Large intestine (tissue), 3 donors: Measurements from ENCODE around the gene FOSL2. TPM values are rescaled to one million over a fixed set of nuclear protein-coding genes. Genes with fewer than 3 reads are reported as not detected.
A peak's percentile ranks its signal among the peaks of the same experiment; 100 is the strongest.

Source experiments
- DNase-seq, 2 donors: peaks; one replicate each; pipeline versions ENCODE4 v3.0.0 to v3.0.0-alpha.2; 2013
- H3K27ac ChIP-seq: one replicate; pipeline ENCODE4 v1.5.1; 2013; ENCODE audit warnings: low read length
- H3K27me3 ChIP-seq: 2 replicates; pipeline ENCODE4 v1.6.1; 2013; ENCODE audit warnings: low read length; ENCODE audit not compliant: control insufficient read depth, insufficient read depth
- H3K36me3 ChIP-seq: 2 replicates; pipeline ENCODE4 v1.6.1; 2013; ENCODE audit warnings: low read length; ENCODE audit not compliant: control insufficient read depth, insufficient read depth
- H3K4me1 ChIP-seq: one replicate; pipeline ENCODE4 v1.6.1; 2013; ENCODE audit warnings: low read length; ENCODE audit not compliant: control insufficient read depth, insufficient read depth
- H3K4me3 ChIP-seq: one replicate; pipeline ENCODE4 v1.5.1; 2013; ENCODE audit warnings: low read length
- H3K9me3 ChIP-seq: one replicate; pipeline ENCODE4 v1.6.1; 2013; ENCODE audit warnings: mild to moderate bottlenecking, low read depth, low read length, moderate library complexity; ENCODE audit not compliant: control insufficient read depth
- WGBS: methylation state at CpG from one replicate; pipeline ENCODE4 v1.1.5; 2013; ENCODE audit warnings: low lambda C conversion rate; ENCODE audit not compliant: insufficient coverage; 5-methylcytosine and 5-hydroxymethylcytosine counted together
- polyA plus RNA-seq: library from polyadenylated mRNA; unstranded; fragments of 120-200 nt; gene quantifications from one replicate; pipeline ENCODE4 v1.2.1, GENCODE V29; 2013

Gene FOSL2
- polyA plus RNA-seq, 1 donor = 57.5 TPM

DNA sequence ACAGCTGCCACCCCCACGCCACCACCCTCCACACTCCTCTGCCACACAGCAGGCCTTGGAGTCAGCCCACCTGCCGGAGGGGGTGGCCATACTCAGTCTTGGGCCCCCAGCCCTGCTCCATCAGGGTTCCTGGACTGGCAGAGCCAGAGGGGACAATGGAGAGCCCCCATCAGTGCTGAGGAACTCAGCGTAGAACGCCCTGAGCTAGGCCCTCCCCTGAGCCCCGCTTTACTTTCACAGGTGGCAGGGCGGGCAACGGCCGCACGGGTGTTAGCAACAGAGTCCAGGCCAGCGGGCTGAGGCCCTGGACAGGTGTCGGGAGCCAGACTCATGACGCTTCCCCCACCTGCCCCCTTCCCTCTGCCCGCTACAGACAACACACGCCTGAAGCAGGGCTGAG is 47.1 kb downstream of the FOSL2 start:
- no peak overlapping the region for H3K4me3 ChIP-seq
- H3K27ac ChIP-seq = no peak overlapping the region
- no CpG with 5 or more reads among the region's 14 CpGs for WGBS
- no peaks in the 10 kb centered on the region for H3K9me3 ChIP-seq
- H3K36me3 ChIP-seq = no peaks in the 10 kb centered on the region
- peaks cover 22% of the 10 kb centered on the region for H3K4me1 ChIP-seq
- H3K27me3 ChIP-seq = no peaks in the 10 kb centered on the region
- DNase-seq = no peak

DNA sequence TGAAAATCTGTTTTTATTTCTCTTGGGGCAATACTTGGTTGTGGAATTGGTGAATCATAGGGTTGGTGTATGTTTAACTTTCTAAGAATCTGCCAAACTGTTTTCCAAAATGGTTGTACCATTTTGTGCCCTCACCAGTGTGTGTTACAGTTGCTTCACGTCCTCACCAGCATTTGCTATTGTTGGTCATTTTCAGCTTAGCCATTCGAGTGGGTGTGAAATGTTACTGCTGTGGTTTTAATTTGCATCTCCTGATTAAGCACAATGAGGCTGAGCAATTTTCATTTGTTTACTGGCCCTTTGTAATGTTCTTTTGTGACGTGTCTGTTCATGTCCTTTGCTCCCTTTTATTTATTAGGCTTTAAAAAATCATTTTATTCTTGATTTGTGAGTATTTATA is 49.7 kb downstream of the FOSL2 start:
- 50% methylated on average over 1 of the region's 3 CpGs for WGBS
- H3K9me3 ChIP-seq = no peaks in the 10 kb centered on the region
- H3K36me3 ChIP-seq = no peaks in the 10 kb centered on the region
- no peak overlapping the region for H3K4me3 ChIP-seq
- H3K4me1 ChIP-seq = peaks cover 3% of the 10 kb centered on the region
- no peak overlapping the region for H3K27ac ChIP-seq
- no peak for DNase-seq
- no peaks in the 10 kb centered on the region for H3K27me3 ChIP-seq

DNA sequence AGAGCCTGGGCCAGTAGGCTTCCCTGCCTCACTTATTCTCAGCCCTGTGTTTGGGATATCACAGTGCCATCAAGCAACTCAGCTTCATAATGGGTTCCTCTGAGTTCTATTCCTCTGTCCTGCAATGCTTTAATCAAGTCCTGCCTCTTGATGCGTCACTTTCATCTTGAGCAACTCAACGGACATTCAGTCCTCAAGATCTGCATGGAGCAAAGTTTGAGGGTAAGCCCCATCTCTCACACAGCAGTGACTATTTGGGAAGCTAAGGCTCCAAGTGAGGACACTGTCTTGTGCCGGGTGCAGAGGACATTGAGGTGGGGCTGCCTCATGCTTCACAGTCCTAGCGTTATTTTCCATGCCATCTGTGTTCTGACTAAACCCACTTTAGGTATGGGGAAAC is 52.3 kb downstream of the FOSL2 start:
- Histone ChIP-seq H3K4me3 (no peak overlapping the region), H3K4me1 (peaks cover 1% of the 10 kb centered on the region), H3K27me3 (no peaks in the 10 kb centered on the region), H3K9me3 (no peaks in the 10 kb centered on the region), H3K36me3 (no peaks in the 10 kb centered on the region), H3K27ac (no peak overlapping the region)
- DNase-seq = no peak
- no CpG with 5 or more reads among the region's 4 CpGs for WGBS

DNA sequence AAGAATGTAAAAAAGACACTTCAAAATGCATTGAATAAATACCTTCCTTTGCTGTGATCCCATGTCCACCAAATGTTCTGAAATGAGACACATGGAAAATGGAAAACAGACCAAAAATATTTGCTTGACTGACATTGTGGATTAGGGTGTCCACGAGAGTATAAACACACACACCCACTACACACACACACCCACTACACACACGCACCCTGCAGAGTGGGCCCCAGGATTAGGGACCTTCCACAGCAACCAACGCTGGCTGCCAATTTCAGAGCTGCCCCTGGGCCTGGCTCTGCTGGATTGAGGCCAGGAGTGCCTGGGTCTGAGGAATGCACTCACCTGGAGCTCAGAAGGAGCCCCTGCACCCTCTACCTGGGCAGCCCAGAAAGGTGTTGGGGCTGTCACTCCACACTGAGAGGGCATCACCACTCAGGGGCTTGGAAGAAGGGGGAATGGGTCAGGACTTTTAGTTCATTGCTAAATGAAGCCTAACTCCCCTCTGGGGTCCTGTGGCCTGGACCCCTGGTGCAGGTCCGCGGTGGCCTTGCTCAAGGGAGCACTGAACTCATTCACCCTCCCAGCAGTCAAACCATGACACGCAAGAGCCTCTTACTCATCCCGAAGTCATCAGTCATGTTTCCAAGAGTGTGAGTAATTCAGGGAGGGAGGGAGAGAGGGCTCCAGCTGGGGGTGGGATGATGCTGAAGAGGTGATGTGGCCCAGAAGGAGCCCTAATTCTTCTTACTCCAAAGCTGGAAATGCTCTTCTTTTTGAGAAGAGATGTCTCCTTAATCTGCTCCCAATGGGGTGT is 53.0 kb downstream of the FOSL2 start:
- Histone ChIP-seq H3K36me3 (no peaks in the 10 kb centered on the region), H3K4me3 (no peak overlapping the region), H3K27me3 (no peaks in the 10 kb centered on the region), H3K4me1 (peaks cover 3% of the 10 kb centered on the region), H3K9me3 (no peaks in the 10 kb centered on the region), H3K27ac (no peak overlapping the region)
- no CpG with 5 or more reads among the region's 7 CpGs for WGBS
- DNase-seq = no peak

DNA sequence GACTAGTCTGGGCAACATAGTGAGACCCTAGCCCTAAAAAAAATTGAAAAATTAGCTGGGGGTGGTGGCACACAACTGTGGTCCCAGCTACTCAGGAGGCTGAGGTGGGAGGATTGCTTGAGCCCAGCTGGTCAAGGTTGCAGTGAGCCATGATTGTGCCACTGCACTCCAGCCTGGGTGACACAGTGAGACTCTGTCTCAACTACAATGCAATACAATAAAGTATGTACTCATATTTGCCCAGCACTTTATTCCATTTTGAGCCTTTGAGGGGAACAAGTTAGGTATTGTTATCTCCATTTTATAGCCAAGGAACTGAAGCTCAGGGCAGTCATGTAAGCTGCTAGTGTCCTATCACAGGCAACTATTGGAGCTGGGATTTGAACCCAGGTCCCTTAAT is 53.9 kb downstream of the FOSL2 start:
- H3K4me1 ChIP-seq = peaks cover 3% of the 10 kb centered on the region

DNA sequence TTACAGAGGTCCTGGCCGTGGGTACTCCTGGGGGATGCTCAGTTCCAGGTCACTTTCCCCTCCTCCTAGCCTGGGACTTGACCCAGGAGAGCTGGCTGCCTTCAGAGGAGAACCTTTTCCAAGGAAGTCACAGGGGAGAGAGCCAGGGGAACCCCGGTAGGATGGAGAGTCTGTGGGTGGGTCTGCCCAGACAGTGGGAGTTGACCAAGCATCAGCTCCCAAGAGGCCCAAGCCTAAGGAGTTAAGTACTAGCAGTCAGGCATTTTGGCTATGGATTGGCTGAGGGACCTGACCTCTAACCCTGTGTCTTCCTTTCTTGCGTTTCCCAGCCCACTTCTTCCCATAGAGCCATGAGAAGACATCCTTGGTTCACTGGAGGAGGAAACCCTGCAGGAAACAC is 54.4 kb downstream of the FOSL2 start:
- DNase-seq = no peak
- H3K27me3 ChIP-seq = no peaks in the 10 kb centered on the region
- no peaks in the 10 kb centered on the region for H3K9me3 ChIP-seq
- H3K36me3 ChIP-seq = no peaks in the 10 kb centered on the region
- no CpG with 5 or more reads among the region's 3 CpGs for WGBS
- H3K4me1 ChIP-seq = peaks cover 3% of the 10 kb centered on the region
- no peak overlapping the region for H3K27ac ChIP-seq
- no peak overlapping the region for H3K4me3 ChIP-seq

More for the DNA sequence above, 53.9 kb downstream of the FOSL2 start:
- Histone ChIP-seq H3K36me3 (no peaks in the 10 kb centered on the region), H3K27me3 (no peaks in the 10 kb centered on the region), H3K9me3 (no peaks in the 10 kb centered on the region), H3K4me3 (no peak overlapping the region), H3K27ac (no peak overlapping the region)
- no peak for DNase-seq

DNA sequence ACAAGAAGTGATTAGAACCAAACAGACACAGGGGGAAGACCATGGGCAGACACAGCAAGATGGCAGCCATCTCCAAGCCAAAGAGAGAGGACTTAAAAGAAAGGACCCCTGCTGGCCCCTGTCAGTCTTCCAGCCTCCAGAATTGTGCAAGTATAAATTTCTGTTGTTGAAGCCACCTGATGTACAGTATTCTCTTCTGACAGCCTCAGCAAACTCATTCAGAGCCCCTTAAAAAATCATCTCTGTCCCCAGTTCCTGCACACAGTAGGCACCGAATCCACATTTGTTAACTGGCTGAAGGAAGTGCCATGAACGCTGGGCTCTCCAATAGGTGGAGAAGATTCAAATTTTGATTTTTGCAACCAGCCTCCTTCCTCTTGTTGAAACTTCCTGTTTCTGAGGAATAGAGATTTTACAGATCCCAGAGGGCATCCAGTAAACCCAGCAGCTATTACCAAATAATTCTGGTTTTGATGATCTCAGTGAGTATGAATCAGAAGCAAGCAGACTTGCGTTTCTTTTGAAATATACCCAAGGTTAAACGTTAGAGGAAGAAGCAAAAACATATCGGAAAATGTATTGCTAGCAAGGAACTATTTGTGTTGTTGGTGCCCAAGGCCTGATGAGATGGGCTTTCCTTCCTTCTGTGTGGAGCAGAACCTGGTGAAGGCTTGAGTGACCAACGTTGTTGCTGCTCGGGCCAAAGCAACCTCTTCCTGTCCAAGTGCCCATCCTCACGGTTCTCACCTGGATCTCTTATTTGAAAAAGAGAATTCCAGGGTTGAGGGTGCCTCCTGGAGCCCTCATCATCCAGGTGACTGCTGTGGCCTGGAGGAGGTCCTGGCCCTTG is 55.5 kb downstream of the FOSL2 start:
- Histone ChIP-seq H3K4me3 (no peak overlapping the region), H3K27ac (no peak overlapping the region), H3K9me3 (no peaks in the 10 kb centered on the region), H3K27me3 (no peaks in the 10 kb centered on the region), H3K4me1 (peaks cover 3% of the 10 kb centered on the region), H3K36me3 (no peaks in the 10 kb centered on the region)
- WGBS = 100% methylated on average over 2 of the region's 8 CpGs
- DNase-seq = no peak

DNA sequence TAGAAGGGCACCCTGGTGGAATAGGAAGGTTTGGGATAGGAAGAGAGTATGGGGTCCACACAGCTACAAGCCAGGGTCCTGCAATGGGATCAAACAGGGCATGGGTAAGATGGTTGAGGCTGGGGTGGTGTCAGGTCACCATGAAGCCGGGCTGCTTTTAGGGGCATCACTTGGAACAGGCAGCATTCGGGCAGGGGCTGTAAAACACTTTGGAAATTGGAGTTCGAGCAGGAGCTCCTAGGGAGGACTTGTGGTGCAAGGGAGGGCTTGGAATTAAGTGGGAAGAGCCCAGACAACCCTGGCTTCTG is 56.1 kb downstream of the FOSL2 start:
- Histone ChIP-seq H3K4me3 (no peak overlapping the region), H3K9me3 (no peaks in the 10 kb centered on the region), H3K4me1 (peaks cover 3% of the 10 kb centered on the region), H3K36me3 (no peaks in the 10 kb centered on the region), H3K27me3 (no peaks in the 10 kb centered on the region), H3K27ac (no peak overlapping the region)
- no CpG with 5 or more reads among the region's 3 CpGs for WGBS
- no peak for DNase-seq

DNA sequence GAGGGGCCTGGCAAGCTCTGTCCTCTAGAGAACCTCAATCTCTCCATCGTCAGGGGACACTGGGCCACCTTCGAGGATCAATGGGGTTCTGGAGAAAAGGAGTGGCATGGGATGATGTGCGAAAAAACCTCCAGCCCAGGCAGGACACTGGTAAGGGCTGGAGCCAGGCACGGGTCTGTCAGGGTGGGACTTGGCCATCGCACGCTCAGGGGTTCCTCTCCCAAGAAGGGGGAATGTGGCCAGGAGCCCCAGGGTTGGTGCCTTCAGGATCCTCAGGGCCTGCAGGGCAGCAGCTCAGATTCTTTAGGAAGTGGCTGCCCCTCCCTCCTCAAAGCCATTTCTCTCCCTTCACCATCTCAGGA is 56.4 kb downstream of the FOSL2 start:
- Histone ChIP-seq H3K4me3 (no peak overlapping the region), H3K27me3 (no peaks in the 10 kb centered on the region), H3K9me3 (no peaks in the 10 kb centered on the region), H3K27ac (no peak overlapping the region), H3K36me3 (no peaks in the 10 kb centered on the region), H3K4me1 (peaks cover 3% of the 10 kb centered on the region)
- DNase-seq = no peak
- WGBS = no CpG with 5 or more reads among the region's 6 CpGs

DNA sequence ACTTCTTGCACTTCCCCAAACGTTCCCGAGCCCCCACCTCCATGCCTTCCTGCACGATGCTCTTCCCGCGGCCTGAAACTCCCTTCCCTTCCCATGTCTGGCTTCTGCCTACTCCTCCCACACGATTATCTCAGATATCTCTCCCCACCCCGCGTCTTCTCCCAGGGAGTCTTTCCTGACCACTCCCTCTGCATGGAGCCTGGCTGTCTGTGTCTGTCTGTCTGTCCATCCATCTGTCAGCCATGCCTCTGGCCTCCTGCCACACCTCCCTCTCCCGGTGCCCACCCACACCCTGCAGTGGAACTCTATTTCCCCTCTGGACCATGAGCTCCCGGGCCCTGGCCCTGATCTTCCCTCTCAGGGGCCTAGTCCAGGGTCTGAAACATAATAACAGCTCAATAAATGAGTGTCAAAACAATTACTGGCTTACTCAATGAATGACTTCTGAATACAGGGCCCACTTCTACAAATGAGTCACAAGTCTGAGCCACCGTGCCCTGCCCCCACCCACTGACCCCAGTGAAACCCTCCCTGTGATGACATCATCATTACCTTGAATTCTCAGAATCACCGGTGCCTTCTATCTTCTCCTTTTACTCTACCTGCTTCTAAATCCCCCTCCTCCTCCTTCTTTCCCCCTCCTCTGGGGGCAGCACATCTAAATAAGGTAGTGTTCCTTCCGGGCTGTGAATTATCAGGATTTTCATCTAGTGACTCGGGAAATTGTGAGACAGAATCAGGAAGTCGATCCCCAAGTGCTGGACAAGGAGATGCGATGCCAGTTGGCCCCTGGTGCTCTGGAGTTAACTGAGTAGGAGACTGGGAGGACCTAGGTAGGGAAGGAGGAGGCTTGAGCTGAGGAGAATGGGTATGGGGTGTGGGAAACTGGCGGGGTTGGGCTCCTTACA is 57.1 kb downstream of the FOSL2 start:
- Histone ChIP-seq H3K27ac (no peak overlapping the region), H3K4me1 (peaks cover 3% of the 10 kb centered on the region)

More for the DNA sequence above, 57.1 kb downstream of the FOSL2 start:
- peak in 1 of 2 donors; percentile 48 for DNase-seq
- Histone ChIP-seq H3K9me3 (no peaks in the 10 kb centered on the region), H3K4me3 (no peak overlapping the region), H3K36me3 (no peaks in the 10 kb centered on the region), H3K27me3 (no peaks in the 10 kb centered on the region)
- WGBS = 78% methylated on average over 5 of the region's 17 CpGs
